Activated CD4-positive, alpha-beta T cell treated with anti-CD3 and anti-CD28 coated beads, Interleukin-2, amount 50 U/mL, for 48 hours (primary cell): ENCODE measurements around the gene ZFYVE9.
A peak's percentile ranks its signal among the peaks of the same experiment; 100 is the strongest.
"Not testable (repeated sequence)": the region's sequence is repeated elsewhere in the genome, so short reads cannot be mapped to it uniquely, and the experiment has no call there.

ENCODE experiments used
- DNase-seq, 2 experiments: peaks; one replicate each; pipeline ENCODE4 v3.0.0-alpha.2; 2020

The ZFYVE9 gene

DNA sequence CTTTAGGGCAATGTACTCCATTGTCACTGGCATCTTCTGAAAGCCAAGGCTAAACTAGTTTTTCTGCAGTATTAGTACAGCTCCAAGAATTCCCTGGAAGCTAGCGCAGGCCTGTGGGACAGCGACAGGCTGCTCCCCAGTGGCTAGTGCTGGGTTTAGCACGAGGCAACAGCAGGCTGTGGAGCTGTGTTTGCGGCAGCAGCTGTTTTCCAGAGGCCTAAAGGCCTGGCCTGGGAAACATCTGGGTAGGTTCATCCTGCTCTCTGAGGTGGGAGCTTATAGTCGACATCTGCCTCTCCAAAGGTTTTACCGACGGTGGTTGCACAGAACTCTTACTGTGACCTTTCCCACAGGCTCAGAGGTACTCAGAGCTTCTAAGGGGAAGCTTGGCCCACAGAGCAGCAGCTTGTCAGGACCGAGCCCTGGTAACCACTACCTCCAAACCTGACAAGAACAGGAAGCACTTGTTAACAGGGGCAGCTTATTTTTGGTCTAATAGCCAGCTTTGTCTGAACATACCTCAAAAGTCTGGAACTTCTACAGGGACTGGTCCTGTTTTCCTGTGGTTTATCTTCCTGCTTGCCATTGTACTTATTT is 206.9 kb downstream of the ZFYVE9 start:
- DNase-seq = no peak

- no peak for DNase-seq
These were observed 210.8 kb downstream of the ZFYVE9 start for GRCh38 chr1:52352690-52353089.

GRCh38 chr1:52355436-52355835 is 213.5 kb downstream of the ZFYVE9 start:
- DNase-seq = no peak

DNA sequence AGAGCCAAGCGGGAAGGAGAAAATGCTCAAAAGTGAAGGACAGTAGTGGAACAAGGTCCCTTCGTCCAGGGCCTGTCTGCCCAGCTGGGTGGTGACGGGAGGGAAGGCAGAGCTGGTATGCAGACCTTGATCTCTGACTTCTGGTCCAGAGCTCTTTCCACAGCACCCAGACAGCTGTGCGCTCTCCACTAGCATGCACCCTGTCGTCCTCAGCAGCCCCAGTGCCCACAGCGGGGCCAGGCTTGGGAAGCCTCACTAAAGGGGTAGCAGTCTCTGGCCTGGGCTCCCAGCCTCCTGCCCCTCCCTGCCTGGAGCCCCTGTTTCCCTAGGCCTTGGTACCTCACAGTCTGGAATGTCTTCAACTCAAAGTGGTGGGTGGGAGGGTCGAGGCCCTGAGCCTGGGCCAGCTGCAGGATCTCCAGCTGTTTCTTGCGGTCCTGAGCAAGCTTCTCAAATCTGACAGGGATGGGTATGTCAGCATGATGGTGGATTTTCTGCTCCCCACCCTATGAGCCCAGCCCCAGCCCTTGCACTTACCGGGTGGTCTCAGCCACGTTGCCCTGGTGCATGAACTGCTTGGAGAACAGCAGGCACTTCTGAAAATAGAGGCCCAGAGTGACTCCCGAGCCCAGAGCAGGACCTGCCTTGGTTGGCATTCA is 214.1 kb downstream of the ZFYVE9 start:
- no peak for DNase-seq

- no peak for DNase-seq
These were observed 215.0 kb downstream of the ZFYVE9 start for GRCh38 chr1:52356818-52357355.

DNA sequence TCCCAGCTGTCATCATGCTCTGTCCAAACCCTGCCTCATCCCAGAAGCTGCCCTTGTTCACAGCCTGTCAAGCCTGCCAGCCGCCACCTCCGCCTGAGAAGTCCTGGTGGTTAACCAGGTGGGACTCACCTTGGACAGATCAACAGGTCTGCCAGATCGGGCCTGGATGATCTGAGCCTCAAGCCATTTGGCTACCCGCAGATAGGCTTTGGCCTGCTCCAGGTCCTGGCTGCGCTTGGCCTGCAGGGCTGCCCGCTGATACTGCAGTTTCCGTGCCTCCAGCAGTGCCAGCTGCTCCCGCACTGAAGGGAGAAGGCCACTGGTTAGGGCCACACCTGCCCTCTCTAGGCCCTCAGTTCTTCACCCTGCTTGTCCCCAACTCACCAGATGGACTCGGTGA is 215.5 kb downstream of the ZFYVE9 start:
- DNase-seq = no peak

DNA sequence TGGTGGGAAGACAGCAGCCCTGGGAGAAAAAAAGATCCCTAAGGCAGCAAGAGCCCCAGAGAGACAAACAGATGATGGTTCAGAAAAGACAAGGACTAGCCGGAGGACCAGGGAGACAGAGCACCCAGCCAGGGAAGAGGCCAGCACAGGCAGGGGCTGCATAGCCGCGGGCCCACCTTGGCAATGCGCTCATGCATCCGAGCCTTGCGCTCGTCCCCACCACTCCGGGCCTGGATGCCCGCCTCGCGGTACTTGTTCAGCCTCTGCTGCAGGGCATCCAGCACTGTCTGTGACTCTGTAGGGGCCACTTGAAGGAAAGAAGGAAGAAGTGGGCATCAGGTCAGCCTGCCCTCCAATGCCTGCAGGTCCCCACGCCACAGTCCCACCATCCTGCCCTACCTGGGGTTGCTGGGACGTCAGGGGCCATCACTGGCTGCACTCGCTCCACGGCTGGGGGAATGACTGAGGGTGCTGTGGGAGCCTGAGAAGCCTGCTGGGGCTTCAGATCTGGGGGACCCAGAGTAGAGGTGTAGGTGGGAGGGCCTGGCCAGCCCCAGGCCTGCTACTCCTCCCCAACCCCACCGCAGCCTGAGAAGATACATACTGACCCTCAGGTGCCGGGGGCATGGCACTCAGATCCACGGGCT is 217.1 kb downstream of the ZFYVE9 start:
- DNase-seq = no peak

GRCh38 chr1:52359676-52360594 is 218.0 kb downstream of the ZFYVE9 start:
- no peak for DNase-seq

DNA sequence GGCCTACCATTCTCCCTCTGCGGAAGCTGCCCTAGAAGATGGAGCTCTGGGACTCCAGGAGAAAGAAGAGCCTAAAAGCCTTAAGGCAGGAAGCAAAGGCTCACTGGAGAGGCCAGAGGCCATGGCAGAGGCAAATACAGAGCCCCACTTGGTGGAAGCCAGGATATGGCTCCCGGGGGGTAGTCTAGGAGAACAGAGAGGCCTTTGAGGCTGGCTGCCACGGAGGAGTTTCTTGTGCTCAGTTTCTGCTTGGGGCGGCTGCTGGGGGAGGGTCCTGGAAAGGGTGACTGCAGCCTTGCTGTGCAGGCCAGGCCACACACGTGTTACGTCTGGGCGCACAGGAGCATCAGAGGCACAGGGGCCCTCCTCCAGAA is 218.7 kb downstream of the ZFYVE9 start:
- no peak for DNase-seq

GRCh38 chr1:52364235-52364839 is 222.4 kb downstream of the ZFYVE9 start:
- peak in 1 of 2 experiments; percentile 19 for DNase-seq

DNA sequence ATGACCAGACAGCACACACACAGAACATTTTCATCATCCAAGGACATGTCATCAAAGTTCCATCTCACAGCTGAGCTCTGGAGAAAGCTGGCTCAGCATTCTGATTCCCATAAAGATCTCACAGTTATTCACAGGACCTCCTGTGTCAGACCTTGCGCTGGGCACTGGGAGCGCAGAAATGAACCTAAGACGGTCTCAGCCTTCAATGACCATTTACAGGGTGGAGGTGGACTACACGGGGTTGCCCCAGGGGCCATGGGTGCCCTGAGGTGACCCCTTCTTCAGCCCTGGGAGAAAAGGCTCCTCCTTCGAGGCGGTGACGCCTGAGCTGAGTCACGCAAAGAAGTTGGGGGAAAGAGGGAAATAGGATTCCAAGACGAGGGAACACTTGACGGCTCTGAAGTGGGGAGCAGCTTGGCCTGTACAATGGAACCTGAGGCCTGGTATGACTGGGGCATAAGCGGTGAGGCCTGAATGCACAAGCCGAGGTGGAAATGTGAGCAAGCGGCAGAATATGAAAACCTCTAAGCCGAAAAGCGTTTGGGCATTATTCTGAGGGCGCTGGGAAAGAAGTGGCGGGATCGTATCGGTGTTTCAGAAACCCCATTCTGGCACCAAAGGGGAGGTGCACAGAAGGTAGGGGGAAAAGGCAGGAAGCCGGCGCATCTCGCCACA is 223.3 kb downstream of the ZFYVE9 start:
- peak; percentile 29 to 45 for DNase-seq

DNA sequence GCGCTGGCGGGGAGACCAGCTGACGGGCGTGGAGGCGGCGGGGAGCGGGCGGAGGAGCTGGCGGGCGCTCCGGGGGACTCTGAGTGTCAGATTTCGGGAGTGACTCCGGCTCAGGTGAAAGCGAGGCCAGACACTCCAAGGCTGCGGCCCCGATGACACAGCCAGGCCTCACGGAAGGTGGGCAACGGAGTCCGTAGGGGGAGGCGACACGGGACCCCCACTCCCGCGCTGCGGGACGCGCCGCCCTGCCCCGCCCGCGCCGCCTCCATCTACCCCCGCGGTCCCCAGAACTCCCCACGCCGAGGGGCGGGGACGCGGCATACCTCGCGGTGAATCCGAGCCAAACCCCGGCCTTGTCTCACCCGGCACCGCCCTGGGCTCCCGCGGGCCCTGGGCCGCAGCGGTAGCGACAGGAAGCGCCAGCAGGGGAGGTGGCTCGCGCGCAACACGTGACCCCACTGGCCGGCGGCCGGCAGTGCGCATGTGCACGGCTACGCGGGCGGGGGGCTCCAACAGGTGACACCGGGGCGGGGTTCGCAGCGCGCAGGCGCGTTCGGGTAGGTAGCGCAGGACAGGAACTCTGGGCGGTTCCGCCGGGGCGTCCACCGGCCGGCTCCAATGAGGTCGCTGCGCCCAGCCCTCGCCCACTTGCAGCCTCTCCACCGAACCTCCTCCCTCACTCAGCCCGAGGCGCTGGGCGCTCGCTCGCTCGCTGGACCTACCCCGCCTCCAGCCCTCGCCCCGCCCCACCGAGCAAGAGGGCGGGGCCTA is 224.0 kb downstream of the ZFYVE9 start, which contains the start of gene CC2D1B:
TSS of gene CC2D1B (minus strand) at position 460 of the 771 bp plus-strand sequence. CDS start 1,585 bp downstream, outside the sequence.
- DNase-seq = peak; percentile 98 to 99

DNA sequence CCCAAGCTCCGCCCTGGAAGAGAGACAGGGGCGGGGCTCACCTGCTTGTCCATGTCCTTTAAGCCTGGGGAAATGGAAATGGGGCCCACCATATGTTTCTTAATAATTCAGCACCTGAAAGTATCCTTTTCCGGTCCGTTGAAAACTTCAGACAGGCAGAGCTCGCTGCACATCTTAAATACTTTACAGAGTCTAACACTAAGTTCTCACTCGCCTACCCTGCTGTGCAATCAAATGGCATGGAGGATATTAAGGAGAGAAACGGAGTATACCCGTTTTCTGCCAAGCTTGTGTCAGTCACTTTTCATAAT is 224.6 kb downstream of the ZFYVE9 start:
- DNase-seq = no peak

DNA sequence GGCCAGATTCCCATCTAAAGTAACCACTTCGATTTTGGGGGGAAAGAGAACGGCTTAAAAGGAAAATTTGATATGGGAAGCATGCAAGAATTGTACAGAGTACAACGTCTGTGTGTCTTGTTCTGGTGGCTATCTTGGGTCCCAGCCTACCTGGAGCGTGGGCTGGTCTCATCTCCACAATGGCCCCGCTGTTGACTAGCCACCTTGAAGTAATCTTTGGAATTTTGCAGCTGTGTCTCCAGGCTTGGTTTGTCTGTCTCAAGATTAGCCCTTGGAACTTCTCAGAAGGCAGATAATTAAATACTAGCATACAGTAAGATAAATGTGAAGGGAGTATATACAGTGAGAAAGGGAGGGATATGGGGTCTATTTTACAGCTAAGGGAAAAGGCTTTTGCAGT is 225.4 kb downstream of the ZFYVE9 start:
- DNase-seq = no peak

DNA sequence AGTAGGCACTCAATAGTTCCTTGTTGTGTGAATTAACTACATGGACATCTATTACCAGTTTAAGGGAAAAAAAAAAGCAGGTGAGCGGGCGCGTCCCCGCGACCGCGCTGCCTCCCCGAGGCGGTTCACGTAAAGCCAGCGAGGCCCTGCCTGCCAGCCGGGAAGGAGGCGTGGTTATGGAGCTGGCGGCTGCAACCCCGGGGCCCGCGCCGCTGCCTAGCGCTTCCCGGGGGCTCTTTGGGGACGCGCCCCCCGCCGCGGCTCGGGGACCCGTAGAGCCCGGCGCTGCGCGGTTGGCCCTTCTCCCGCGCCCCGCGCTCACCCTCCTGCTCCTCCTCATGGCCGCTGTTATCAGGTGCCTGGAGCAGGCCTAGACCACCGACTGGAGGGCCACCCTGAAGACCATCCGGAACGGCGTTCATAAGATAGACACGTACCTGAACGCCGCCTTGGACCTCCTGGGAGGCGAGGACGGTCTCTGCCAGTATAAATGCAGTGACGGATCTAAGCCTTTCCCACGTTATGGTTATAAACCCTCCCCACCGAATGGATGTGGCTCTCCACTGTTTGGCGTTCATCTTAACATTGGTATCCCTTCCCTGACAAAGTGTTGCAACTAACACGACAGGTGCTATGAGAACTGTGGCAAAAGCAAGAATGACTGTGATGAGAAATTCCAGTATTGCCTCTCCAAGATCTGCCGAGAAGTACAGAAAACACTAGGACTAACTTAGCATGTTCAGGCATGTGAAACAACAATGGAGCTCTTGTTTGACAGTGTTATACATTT is 226.7 kb downstream of the ZFYVE9 start:
- DNase-seq = peak; percentile 61 to 67

- DNase-seq = not testable (repeated sequence)
These were observed 228.0 kb downstream of the ZFYVE9 start for GRCh38 chr1:52369851-52370250.

DNA sequence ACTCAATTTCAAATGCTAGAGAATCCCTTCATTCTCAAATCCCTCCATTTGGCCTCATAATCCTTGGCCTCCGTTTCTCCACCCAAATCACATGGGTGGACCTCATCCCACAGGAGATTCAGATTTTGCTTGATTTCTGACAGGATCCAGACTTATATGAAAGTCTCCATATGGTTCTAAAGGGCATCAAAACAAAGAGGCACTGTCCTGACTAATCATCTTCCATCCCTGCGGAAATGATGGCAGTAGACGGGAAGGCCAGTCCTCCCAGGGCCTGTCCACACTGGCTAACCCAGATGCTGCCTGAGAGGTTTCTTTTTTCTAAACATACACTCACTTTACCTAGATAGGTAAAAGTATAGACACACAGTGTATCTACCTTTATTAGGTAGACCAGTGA is 243.5 kb downstream of the ZFYVE9 start:
- DNase-seq = no peak

DNA sequence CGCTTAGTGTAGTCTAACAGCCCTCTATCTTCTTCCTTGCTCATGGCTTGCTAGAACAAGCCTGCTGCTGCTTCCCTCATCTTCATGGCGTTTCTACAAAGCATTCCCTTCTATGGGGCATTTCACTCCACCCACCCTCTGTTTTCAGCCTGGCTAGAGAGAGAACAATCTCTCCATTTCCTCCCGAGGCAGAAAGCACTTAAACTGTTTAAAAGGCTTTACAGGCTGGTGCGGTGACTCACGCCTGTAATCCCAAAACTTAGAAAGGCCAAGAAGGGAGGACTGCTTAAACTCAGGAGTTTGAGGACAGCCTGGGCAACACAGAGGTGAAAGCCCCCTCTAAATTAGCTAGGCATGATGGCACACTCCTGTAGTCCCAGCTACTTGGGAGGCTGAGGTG is 244.6 kb downstream of the ZFYVE9 start:
- DNase-seq = no peak

DNA sequence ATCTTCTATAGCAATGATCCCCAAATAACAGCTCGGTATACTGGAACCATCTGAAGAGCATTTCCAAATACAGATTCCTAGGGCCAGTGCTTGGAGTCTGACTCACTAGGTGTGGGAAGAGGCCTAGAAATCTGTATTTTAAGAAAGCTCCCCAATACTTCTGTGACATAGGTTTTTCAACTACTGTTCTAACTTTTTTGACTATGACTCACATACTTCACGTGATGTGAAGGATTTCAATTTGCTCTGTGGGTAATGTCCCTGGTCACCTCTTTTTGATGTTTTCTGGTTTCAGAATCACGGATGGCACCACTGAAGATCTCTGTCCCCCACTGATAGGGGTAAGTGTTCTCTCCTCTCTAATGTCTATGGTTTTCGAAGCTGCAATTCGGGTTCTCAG is 251.3 kb downstream of the ZFYVE9 start:
- DNase-seq = no peak
